SK-N-SH treated with all-trans-retinoic acid at 6 μM for 48 hours (cell line): Measurements from ENCODE around the gene RRAD.

Source experiments
- ATAC-seq: fragments of 200-7000 bp; cut with Tn5 transposase; 3 replicates; pipeline ENCODE4 v1.9.1; 2020; ENCODE audit warnings: mild to moderate bottlenecking, moderate library complexity
- BACH2 ChIP-seq: fragments of 250-450 bp; sonication (Bioruptor Pico); IDR thresholded peaks from 2 replicates; pipeline ENCODE4 v1.9.0; 2021; ENCODE audit warnings: mild to moderate bottlenecking, borderline replicate concordance
- ESRRG ChIP-seq: fragments of 250-450 bp; sonication (Bioruptor Pico); IDR thresholded peaks from 2 replicates; pipeline ENCODE4 v1.6.1; 2021; ENCODE audit warnings: mild to moderate bottlenecking
- GLIS3 ChIP-seq: fragments of 250-450 bp; sonication (Bioruptor Pico); IDR thresholded peaks from 2 replicates; pipeline ENCODE4 v1.5.0; 2020; ENCODE audit warnings: mild to moderate bottlenecking, moderate library complexity
- OSR1 ChIP-seq: fragments of 250-450 bp; sonication (Bioruptor Pico); IDR thresholded peaks from 2 replicates; pipeline ENCODE4 v1.8.0; 2022; ENCODE audit warnings: moderate library complexity, mild to moderate bottlenecking, inconsistent platforms
- POU6F1 ChIP-seq: fragments of 250-450 bp; sonication (Bioruptor Pico); IDR thresholded peaks from 2 replicates; pipeline ENCODE4 v1.8.0; 2021; ENCODE audit warnings: low read depth, mild to moderate bottlenecking, moderate library complexity, borderline replicate concordance
- PPARA ChIP-seq: fragments of 250-450 bp; sonication (Bioruptor Pico); IDR thresholded peaks from 2 replicates; pipeline ENCODE4 v1.5.0; 2020; ENCODE audit warnings: mild to moderate bottlenecking, borderline replicate concordance
- RARB ChIP-seq: fragments of 250-450 bp; sonication (Bioruptor Pico); IDR thresholded peaks from 2 replicates; pipeline ENCODE4 v1.8.0; 2021; ENCODE audit warnings: mild to moderate bottlenecking, moderate library complexity
- SNAI2 ChIP-seq: fragments of 250-450 bp; sonication (Bioruptor Pico); IDR thresholded peaks from 2 replicates; pipeline ENCODE4 v1.5.0; 2020; ENCODE audit warnings: mild to moderate bottlenecking, moderate library complexity
- TCF4 ChIP-seq: fragments of 250-450 bp; sonication (Bioruptor Pico); IDR thresholded peaks from 2 replicates; pipeline ENCODE4 v1.8.0; 2021; ENCODE audit warnings: mild to moderate bottlenecking, moderate library complexity, borderline replicate concordance
- TOX ChIP-seq: fragments of 250-450 bp; sonication (Bioruptor Pico); IDR thresholded peaks from 2 replicates; pipeline ENCODE4 v1.8.0; 2021; ENCODE audit warnings: mild to moderate bottlenecking, moderate library complexity, borderline replicate concordance
- ZFP30 ChIP-seq: fragments of 450-650 bp; formaldehyde crosslinking; IDR thresholded peaks from 2 replicates; pipeline ENCODE4 v1.5.0; 2022; ENCODE audit warnings: mild to moderate bottlenecking, moderate library complexity
- ZNF565 ChIP-seq: fragments of 450-650 bp; formaldehyde crosslinking; conservative IDR thresholded peaks from 2 replicates; pipeline ENCODE4 v1.5.0; 2020; ENCODE audit warnings: low read depth, mild to moderate bottlenecking, moderate library complexity
- ZNF70 ChIP-seq: fragments of 450-650 bp; formaldehyde crosslinking; IDR thresholded peaks from 2 replicates; pipeline ENCODE4 v1.5.0; 2020; ENCODE audit warnings: mild to moderate bottlenecking, moderate library complexity
- ZNF8 ChIP-seq: fragments of 450-650 bp; formaldehyde crosslinking; IDR thresholded peaks from 2 replicates; pipeline ENCODE4 v1.5.0; 2020; ENCODE audit warnings: mild to moderate bottlenecking, moderate library complexity
- TF ChIP-seq, protein P1 (sequence below): fragments of 250-450 bp; sonication (Bioruptor Pico); IDR thresholded peaks from 2 replicates; pipeline ENCODE4 v1.5.1; 2021; ENCODE audit warnings: mild to moderate bottlenecking, moderate library complexity
- TF ChIP-seq, protein P2 (sequence below): fragments of 250-450 bp; sonication (Bioruptor Pico); IDR thresholded peaks from 2 replicates; pipeline ENCODE4 v1.5.1; 2020; ENCODE audit warnings: low read depth, mild to moderate bottlenecking, moderate library complexity
- TF ChIP-seq, protein P3 (sequence below): fragments of 250-450 bp; sonication (Bioruptor Pico); IDR thresholded peaks from 2 replicates; pipeline ENCODE4 v1.5.0; 2020; ENCODE audit warnings: mild to moderate bottlenecking, moderate library complexity

RRAD gene

GRCh38 chr16:66918803-66919568 lies 6.3 kb downstream of the RRAD start, which contains the start of gene CDH16:
CDH16 (minus strand) TSS chr16:66918885; CDS start chr16:66918065, 820 bp downstream.
- no peak for ATAC-seq
- TF ChIP-seq, protein P1, sequence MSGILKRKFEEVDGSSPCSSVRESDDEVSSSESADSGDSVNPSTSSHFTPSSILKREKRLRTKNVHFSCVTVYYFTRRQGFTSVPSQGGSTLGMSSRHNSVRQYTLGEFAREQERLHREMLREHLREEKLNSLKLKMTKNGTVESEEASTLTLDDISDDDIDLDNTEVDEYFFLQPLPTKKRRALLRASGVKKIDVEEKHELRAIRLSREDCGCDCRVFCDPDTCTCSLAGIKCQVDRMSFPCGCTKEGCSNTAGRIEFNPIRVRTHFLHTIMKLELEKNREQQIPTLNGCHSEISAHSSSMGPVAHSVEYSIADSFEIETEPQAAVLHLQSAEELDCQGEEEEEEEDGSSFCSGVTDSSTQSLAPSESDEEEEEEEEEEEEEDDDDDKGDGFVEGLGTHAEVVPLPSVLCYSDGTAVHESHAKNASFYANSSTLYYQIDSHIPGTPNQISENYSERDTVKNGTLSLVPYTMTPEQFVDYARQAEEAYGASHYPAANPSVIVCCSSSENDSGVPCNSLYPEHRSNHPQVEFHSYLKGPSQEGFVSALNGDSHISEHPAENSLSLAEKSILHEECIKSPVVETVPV (CRISPR knock-in tag) = no peak
- TF ChIP-seq PPARA (CRISPR knock-in tag) (no peak), SNAI2 (no peak), ESRRG (CRISPR knock-in tag) (no peak), ZFP30 (CRISPR knock-in tag) (no peak), BACH2 (CRISPR knock-in tag) (no peak), POU6F1 (CRISPR knock-in tag) (no peak), TCF4 (no peak), ZNF565 (no peak), OSR1 (CRISPR knock-in tag) (no peak), RARB (no peak)
- TF ChIP-seq, protein P2, sequence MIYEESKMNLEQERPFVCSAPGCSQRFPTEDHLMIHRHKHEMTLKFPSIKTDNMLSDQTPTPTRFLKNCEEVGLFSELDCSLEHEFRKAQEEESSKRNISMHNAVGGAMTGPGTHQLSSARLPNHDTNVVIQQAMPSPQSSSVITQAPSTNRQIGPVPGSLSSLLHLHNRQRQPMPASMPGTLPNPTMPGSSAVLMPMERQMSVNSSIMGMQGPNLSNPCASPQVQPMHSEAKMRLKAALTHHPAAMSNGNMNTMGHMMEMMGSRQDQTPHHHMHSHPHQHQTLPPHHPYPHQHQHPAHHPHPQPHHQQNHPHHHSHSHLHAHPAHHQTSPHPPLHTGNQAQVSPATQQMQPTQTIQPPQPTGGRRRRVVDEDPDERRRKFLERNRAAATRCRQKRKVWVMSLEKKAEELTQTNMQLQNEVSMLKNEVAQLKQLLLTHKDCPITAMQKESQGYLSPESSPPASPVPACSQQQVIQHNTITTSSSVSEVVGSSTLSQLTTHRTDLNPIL = no peak
- TF ChIP-seq, protein P3, sequence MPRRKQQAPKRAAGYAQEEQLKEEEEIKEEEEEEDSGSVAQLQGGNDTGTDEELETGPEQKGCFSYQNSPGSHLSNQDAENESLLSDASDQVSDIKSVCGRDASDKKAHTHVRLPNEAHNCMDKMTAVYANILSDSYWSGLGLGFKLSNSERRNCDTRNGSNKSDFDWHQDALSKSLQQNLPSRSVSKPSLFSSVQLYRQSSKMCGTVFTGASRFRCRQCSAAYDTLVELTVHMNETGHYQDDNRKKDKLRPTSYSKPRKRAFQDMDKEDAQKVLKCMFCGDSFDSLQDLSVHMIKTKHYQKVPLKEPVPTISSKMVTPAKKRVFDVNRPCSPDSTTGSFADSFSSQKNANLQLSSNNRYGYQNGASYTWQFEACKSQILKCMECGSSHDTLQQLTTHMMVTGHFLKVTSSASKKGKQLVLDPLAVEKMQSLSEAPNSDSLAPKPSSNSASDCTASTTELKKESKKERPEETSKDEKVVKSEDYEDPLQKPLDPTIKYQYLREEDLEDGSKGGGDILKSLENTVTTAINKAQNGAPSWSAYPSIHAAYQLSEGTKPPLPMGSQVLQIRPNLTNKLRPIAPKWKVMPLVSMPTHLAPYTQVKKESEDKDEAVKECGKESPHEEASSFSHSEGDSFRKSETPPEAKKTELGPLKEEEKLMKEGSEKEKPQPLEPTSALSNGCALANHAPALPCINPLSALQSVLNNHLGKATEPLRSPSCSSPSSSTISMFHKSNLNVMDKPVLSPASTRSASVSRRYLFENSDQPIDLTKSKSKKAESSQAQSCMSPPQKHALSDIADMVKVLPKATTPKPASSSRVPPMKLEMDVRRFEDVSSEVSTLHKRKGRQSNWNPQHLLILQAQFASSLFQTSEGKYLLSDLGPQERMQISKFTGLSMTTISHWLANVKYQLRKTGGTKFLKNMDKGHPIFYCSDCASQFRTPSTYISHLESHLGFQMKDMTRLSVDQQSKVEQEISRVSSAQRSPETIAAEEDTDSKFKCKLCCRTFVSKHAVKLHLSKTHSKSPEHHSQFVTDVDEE (CRISPR knock-in tag) = no peak

DNA sequence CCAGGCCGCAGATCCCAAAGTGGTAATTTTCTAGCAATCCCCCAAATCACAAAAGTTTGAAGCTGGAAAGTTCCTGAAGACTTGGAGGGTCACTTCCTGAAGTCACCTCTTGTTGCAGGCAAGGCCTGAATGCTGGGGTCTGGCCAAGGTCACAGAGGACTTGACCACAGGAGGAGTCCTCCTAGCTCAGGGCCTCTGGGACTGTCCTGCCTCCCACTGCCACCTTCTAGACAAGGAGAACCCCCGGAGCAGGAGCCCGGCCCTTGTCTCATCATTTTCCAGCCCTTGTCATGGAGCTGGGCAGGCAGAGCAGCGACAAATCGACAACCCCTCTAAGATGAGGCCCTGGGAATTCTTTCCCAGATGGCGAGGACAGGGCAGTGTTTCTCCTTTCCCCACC lies 7.0 kb downstream of the RRAD start:
- no peak for TF ChIP-seq ZNF70 (CRISPR knock-in tag)
- no peak for TF ChIP-seq ZNF8 (CRISPR knock-in tag)
- no peak for TF ChIP-seq TOX
- TF ChIP-seq TCF4 = no peak
- no peak for TF ChIP-seq GLIS3 (CRISPR knock-in tag)
- TF ChIP-seq POU6F1 (CRISPR knock-in tag) = no peak
- TF ChIP-seq, protein P2 = no peak
- no peak for TF ChIP-seq ESRRG (CRISPR knock-in tag)
- no peak for TF ChIP-seq ZFP30 (CRISPR knock-in tag)
- no peak for TF ChIP-seq RARB
- ATAC-seq = no peak

DNA sequence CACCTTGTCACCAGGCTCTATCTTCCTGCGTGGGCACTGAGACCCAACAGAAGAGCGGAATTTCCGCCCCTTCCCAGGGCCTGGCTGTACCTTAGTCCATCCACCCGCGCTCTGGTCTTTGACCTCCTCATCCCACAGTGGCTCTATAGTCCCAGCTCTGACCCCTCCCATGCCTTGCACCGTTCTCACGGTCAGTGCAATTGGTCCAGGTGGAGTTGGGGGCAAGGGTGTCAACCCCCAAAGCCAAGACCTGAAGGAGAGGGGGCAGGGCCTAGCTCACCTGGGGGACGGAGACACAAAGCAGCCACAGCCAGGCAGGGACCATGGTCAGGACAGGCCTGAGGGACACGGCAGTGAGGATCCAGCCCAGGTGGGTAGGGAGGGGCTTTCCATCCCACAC lies 7.6 kb downstream of the RRAD start:
- ATAC-seq = no peak
- TF ChIP-seq, protein P3 (CRISPR knock-in tag) = no peak
- no peak for TF ChIP-seq GLIS3 (CRISPR knock-in tag)
- no peak for TF ChIP-seq ZNF8 (CRISPR knock-in tag)
- TF ChIP-seq, all 23 proteins: peak for 0
